Measurements from ENCODE around the gene SLC19A1.

Gene SLC19A1

DNA sequence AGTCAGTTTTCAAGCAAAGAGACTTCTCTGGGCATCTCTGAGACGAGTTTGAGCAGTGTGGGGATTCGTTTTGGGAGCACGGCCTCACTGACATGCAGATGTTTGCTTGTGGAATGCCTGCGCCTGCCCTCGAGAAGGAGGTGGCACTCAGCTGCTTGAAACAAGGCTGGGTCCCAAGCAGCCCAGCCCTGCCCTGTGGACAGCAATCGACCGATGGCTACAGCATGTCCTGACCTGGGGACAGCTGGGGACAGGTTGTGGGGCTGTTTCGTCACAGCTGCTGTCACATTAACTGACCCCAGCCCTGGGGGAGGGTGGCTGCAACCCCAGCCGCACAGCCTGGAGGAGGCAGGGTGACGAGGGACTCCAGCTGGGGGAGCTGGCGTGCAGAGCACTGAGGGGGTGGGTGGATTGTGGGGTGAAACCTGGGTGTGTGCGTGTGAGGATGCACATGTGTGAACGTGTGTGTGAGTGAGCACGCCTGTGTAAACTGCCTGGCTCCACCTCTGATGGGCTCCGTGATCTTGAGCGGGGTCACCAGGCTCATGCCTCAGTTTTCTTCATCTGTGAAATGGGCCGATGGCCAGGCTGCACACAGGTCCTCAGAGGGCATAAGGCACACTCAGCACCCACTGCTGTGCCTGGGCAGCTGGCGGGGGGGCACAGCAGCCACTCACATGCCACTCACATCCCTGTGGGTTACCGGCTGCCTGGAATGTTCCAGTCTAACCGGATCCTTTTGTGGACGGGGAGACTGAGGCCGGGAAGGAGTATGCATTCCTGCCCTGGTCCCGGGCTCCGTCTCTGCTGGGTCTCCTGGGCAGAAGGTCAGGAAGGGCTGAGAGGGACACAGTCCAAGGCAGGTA lies 87.9 kb downstream of the SLC19A1 start:
- no peak for DNase-seq (ENCODE audit: low spot score)

DNA sequence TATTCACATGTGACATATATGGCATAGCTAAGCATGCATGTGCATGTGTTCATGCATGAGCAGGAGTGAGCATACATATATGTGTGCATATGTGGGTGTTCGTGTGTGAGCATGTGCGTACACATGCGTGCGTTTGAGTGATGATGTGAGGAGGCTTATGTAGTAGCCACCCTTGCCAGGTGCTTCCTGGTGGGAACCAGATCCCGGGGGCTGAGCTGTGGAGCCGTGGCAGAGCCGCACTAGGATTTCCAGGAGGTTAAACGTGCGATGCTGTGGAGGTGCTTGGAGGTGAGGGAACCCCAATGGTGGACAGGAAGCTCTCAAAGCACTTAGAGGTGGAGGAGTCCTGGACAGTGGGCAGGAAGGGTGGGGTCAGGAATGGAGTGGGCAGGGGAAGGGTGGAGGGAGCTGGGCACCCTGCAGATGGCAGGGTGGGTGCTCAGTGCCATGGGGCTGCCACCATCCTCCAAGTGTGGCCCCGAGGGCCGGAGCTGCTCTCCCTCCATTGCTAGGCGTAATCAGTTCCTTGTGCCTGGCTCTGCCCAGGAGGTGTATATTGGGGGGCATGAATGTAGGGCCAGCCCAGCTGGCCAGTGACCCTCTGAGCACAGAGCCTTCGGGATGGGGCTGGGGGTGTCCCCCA lies 88.8 kb downstream of the SLC19A1 start:
- DNase-seq (ENCODE audit: low spot score): no peak

- no peak for DNase-seq (ENCODE audit: low spot score)
These were observed 89.4 kb downstream of the SLC19A1 start for GRCh38 chr21:45452696-45453307.

GRCh38 chr21:45451771-45452182 lies 90.5 kb downstream of the SLC19A1 start:
- no peak for DNase-seq (ENCODE audit: low spot score)

DNA sequence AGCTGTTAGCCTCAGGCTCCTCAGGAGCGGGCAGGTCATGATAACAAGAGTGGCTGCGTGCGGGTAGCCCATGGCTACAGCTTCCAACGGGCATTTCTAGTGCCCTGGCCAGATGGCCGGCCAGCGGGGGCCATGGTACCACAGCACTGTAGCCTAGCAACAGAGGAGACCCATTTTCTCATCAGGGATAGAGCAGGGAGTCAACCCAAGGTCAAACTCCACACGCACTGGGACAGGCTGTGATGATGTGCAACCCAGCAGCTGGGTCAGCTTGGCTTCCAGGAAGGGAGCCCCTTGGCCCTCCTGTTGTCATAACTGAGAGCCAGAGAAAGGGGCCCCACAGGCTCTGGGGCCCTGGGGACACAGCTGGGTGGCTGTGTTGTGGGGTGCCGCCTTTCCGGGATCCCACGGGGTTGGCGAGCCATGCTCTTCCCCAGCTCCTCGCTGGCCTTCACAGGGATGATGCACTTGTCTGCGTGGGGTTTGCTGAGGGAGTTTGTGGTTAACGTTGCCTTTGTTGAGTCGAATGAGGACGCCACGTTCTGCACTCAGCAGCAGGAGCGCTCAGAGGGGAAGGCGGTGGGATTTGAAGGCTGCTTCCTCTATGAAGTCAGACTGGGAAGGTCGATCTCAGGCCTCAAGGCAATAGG lies 91.0 kb downstream of the SLC19A1 start:
- no peak for DNase-seq (ENCODE audit: low spot score)

GRCh38 chr21:45450423-45451090 lies 91.7 kb downstream of the SLC19A1 start:
- DNase-seq (ENCODE audit: low spot score): no peak

GRCh38 chr21:45449658-45450422 lies 92.4 kb downstream of the SLC19A1 start:
- DNase-seq (ENCODE audit: low spot score): no peak

DNA sequence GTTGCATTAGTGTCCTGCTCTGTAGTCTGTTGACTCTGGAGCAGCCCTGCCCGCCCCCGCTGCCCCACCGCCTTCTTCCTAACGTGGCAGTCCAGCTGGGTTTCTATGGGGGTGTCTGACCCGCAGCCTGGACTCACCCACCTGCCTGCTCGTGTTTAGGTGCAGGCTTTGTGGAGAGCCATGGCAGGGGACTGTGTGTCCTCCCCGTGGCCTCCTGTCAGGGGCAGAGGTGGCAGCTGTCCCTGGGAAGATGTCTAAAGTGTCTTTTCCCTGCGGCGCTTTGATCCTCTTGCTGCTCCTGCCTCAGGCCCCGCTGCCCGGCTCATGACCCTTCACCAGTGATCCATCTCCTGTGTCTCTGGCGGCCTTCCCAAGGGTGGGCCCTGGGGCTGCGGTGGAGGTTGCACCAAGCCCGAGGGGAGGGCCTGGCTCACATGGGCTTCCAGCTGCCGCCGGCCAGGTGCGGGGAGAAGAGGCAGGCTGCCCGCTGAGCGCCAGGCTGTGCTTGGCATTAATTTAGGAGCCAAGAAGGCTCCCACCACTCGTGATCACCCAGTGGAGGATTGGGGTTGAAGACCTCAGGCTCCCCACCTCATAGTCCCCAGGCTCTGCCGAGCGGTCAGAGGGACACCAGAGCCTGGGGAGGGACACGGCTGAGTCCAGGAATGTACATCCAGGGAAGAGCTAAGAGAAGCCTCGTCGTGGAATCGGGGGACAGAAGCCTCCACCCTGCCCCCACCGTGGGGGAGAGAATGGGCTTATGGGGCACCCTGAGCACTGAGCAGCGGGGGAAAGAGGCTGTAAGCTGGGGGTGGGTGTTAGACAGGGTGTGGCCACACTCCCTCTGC lies 93.2 kb downstream of the SLC19A1 start:
- no peak for DNase-seq (ENCODE audit: low spot score)

- no peak for DNase-seq (ENCODE audit: low spot score)
These were observed 93.9 kb downstream of the SLC19A1 start for GRCh38 chr21:45448283-45448809.
